ENCODE results near the gene RIPOR3.
"Not testable (repeated sequence)": the region's sequence is repeated elsewhere in the genome, so short reads cannot be mapped to it uniquely, and the experiment has no call there.

RIPOR3 gene

GRCh38 chr20:50711113-50711825, 19.9 kb upstream of the RIPOR3 start:
- in situ Hi-C loops (cut with MboI; ENCODE audit: low pct_unique_long_range_greater_than_20kb, low sequenced_read_pairs, unreplicated experiment) = no loop called here
- TF ChIP-seq CTCF (IDR thresholded peaks at IDR 0.05; ENCODE audit: extremely low read depth, insufficient read depth, missing control alignments) = no peak
- no peak for DNase-seq (ENCODE audit: low spot score)

DNA sequence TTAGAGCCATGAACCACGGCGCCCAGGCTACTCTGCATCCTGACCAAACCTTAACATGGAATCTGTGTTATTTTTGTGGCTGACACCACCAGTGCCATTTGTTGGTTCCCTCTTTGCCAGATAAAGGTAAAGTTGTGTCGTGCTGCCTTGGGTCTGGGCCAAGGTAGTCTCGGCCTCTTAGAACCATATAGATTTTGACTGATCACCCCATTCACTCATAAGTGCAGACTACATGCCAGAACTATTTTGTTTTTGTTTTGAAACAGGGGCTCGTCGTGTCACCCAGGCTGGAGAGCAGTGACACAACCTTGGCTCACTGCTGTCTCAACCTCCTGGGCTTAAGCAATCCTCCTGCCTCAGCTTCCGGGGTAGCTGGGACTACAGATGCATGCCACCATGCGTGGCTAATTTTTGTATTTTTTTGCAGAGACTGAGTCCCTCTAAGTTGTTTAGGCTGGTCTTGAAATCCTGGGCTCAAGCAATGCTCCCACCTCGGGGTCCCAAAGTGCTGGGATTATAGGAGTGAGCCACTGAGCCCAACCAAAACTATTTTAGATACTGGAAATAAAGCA, 19.2 kb upstream of the RIPOR3 start:
- in situ Hi-C loops (cut with MboI; ENCODE audit: low pct_unique_long_range_greater_than_20kb, low sequenced_read_pairs, unreplicated experiment) = no loop called here
- TF ChIP-seq CTCF (IDR thresholded peaks at IDR 0.05; ENCODE audit: extremely low read depth, insufficient read depth, missing control alignments) = no peak
- no peak for DNase-seq (ENCODE audit: low spot score)

- in situ Hi-C loops (cut with MboI; ENCODE audit: low pct_unique_long_range_greater_than_20kb, low sequenced_read_pairs, unreplicated experiment) = no loop called here
- TF ChIP-seq CTCF (IDR thresholded peaks at IDR 0.05; ENCODE audit: extremely low read depth, insufficient read depth, missing control alignments) = no peak
- DNase-seq (ENCODE audit: low spot score) = no peak
Observed at GRCh38 chr20:50709636-50709973, 18.3 kb upstream of the RIPOR3 start.

DNA sequence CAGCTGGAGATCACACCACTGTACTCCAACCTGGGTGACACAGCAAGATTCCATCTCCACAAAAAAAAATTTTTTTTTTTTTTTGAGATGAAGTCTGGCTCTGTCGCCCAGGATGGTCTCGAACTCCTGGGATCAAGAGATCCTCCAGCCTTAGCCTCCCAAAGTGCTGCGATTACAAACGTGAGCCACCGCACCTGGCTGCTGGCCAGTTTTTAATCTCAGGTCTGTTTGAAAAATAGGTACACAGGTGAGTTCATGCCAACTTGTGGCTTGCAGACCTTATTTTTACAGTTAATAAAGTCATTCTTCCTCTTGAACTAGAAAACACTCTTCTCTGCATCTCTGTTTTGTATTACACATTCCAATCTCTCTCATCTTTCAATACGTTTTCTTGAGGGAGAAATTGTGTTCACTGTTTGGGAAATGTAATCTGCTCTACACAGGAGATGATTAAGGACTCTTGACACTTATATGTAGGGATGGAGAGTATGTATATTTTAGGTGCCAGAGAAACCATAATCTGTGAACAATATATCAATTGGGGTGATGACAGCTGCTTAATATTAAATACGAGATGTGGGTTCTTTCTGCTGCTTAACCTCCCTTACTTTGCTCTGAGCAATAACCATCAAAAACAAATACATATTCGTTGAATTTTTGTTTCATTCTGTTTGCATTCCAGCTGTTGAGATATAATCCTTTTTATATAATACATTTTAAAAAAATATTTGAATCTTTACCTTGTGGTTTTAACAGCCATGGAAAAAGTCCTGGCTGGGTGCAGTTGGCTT, 17.7 kb upstream of the RIPOR3 start:
- no peak for DNase-seq (ENCODE audit: low spot score)
- in situ Hi-C loops (cut with MboI; ENCODE audit: low pct_unique_long_range_greater_than_20kb, low sequenced_read_pairs, unreplicated experiment) = no loop called here
- TF ChIP-seq CTCF (IDR thresholded peaks at IDR 0.05; ENCODE audit: extremely low read depth, insufficient read depth, missing control alignments) = no peak

GRCh38 chr20:50704971-50705370, 13.6 kb upstream of the RIPOR3 start:
- in situ Hi-C loops (cut with MboI; ENCODE audit: low pct_unique_long_range_greater_than_20kb, low sequenced_read_pairs, unreplicated experiment) = no loop called here
- TF ChIP-seq CTCF (IDR thresholded peaks at IDR 0.05; ENCODE audit: extremely low read depth, insufficient read depth, missing control alignments) = no peak
- DNase-seq (ENCODE audit: low spot score) = no peak

GRCh38 chr20:50704514-50704913, 13.2 kb upstream of the RIPOR3 start:
- no peak for DNase-seq (ENCODE audit: low spot score)
- in situ Hi-C loops (cut with MboI; ENCODE audit: low pct_unique_long_range_greater_than_20kb, low sequenced_read_pairs, unreplicated experiment) = no loop called here
- TF ChIP-seq CTCF (IDR thresholded peaks at IDR 0.05; ENCODE audit: extremely low read depth, insufficient read depth, missing control alignments) = no peak

DNA sequence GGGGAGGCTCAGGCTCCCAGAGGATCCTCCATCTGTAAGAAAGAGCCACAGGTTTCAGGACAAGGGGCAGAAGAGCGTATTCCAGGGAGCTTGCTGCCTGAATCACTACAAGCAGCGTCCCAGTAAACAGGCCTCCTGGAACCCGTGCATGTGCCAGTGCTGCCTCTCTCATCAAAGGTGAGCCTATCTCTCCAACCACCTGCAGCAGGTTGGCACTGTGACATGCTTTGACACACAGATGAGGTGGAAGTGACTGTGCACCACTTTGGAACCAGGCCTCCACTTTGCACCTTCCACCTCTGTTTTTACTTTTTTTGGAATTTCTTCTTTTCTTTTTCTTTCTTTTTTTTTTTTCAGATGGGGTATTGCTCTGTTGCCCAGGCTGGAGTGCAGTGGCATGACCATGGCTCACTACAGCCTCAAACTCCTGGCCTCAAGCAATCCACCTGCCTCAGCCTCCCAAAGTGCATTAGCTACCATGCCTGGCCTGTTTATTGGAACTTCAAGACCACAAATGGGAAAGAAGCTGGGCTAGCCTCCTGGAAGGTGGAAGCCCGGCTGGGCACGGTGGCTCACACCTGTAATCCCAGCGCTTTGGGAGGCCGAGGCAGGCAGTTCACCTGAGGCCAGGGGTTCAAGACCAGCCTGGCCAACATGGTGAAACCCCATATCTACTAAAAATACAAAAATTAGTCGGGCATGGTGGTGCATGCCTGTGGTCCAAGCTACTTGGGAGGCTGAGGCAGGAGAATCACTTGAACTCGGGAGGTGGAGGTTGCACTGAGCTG, 12.5 kb upstream of the RIPOR3 start:
- in situ Hi-C loops (cut with MboI; ENCODE audit: low pct_unique_long_range_greater_than_20kb, low sequenced_read_pairs, unreplicated experiment); DNase-seq (ENCODE audit: low spot score): not testable (repeated sequence)

Data from GM13977 (cell line).